Adipose tissue (tissue), 3 donors: ENCODE data around the gene THADA. TPM values are rescaled to one million over a fixed set of nuclear protein-coding genes. Genes with fewer than 3 reads are reported as not detected.

Source experiments
- H3K27ac ChIP-seq: one replicate; pipeline ENCODE4 v1.5.1; 2013; ENCODE audit warnings: low read depth, low read length
- WGBS, 3 donors: extraction: QIAGEN DNeasy Blood & Tissue Kit; methylation state at CpG; one replicate each; pipeline ENCODE4 v1.1.7; 2013; 5-methylcytosine and 5-hydroxymethylcytosine counted together
- polyA plus RNA-seq, 3 donors: library from polyadenylated mRNA; stranded (reverse); fragments of 200-250 nt; gene quantifications; one replicate each; pipeline ENCODE4 v1.2.3, GENCODE V29; 2013
- donor health status: healthy with polysubstance abuse.
- donor health status: Bipolar disorder and iron deficiency.
- donor health status: healthy.

Gene THADA
- polyA plus RNA-seq, 3 donors, result 8.6 to 15.5 (median 9.3) TPM

DNA sequence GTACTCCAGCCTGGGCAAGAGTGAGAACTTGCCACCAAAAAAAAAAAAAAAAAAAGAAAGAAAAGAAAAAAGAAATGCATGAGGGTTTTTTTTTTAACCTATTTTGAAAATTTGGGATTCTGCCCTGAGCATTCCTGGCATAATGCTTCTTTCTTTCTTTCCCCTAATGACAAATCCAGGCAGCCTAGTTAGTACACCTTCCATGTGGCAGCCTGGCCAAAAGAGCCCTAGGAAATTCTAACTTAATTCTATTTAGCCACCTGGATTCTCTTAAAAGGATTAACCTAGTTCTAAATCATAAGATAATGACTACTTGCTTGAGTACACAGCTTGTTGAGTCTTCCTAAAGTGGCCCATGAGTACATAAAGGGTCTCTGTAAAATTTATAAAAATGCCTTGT, 160.1 kb downstream of the THADA start:
- no peak overlapping the region for H3K27ac ChIP-seq

DNA sequence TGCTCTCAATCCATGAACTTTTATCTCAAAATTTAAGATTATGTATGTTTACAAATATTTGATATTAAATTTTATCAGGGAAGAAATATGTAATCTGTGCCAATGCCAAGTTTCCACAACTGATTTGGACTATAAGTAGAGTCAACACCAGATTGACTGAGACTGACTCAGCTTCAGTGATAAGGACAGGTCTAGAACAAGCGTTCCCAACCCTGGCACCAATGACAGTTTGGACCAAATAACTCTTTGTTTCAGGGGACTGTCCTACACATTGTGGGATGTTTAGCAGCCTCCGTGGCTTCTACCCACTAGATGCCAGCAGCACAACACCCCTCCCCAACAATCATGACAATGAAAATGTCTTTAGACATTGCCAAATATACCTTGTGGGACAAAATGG, 165.3 kb downstream of the THADA start:
- 38 to 84% (median 82%) methylated on average over 2 of the region's 2 CpGs for WGBS, 3 donors

DNA sequence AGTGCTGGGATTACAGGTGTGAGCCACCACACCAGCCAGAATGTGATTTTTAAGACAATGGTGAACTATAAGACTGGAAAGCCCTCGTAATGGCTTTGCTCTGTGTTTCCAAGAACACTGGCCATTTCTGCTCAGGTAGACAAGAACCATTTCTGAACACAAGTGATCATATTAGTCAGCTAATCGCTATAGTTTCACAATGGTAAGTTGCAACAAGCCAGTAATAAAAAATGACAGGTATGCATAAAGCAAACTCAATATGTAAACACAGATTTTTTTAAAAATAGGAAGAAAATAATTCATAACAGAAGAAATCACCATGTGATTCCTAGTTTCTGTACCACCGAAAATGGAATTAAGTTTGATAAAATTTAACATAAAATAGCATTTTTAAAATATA, 166.5 kb downstream of the THADA start:
- WGBS, 3 donors, result 93 to 95% (median 94%) methylated on average over 3 of the region's 3 CpGs
- no peak overlapping the region for H3K27ac ChIP-seq

More for the DNA sequence above, 165.3 kb downstream of the THADA start:
- H3K27ac ChIP-seq, result no peak overlapping the region

DNA sequence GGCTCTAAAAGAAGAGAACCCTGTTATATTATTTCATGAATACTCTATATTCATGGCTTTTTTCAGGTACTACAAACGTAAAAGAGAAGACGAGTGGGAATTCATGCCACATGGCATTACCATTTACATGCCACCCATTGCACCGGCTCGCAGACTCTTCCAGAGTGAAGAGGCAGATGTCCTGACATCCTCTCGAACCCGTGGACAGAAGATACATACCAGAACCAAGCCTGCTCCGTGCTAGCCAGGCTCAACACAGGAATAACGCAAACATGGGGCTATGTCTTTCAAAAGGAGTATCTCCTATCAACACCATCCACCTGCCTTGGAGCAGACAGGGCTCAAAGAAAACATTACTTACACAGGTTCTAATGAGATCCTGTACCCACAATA, 168.8 kb downstream of the THADA start:
- H3K27ac ChIP-seq, result no peak overlapping the region
- 90 to 95% (median 95%) methylated on average over 8 of the region's 8 CpGs for WGBS, 3 donors

DNA sequence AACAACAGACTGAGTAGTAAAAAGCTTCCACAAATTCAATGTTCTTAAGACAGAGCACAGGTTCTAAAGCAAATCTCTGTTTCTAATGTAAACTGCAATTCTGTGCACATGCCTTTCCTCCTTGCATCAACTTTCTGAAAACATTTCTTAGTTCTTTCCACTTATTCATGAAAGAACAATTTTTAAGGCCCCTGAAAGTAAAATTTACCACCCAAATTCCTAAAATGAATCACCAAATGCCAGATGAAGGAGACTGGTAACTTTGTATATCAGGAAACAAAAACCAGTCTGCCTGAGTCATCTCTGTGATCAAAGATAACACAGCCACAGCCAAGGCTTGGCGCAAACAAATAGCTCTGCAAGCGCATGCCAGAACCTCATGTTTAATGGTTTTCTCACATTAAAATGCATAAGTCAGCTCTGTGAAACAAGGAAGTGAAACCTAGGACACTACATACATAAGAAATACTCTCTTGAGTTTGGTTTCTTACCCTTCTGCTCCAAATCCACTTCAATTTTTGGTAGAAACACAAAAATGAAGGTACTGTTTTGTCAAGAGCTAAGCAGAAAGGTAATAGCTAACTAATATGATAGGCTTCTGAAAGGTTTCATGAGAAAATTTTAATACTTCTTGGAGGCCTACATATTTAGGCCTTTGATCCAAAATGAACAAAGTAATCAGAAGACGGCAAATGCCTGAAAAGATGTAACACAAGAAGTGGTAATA, 169.4 kb downstream of the THADA start:
- H3K27ac ChIP-seq, result no peak overlapping the region
- WGBS, 3 donors, result 53 to 63% (median 57%) methylated on average over 3 of the region's 3 CpGs

DNA sequence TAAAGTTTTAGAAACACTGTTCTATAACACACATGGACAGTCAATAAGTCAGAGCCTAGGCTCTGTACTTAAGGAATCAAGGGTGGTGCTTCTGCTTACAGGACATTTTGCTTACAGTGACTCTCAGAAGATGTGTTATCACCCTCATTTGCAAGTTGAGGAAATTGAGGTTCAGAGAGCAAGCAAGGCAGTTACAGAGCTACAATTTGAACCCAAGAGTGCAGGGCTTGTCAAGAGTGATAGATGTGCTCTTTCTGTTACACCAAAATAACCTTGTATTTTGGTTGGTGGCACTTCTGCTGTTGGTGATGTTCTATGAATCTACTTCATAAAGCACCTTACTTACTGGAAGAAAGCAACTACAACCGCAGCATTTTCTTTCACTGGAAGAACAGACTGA, 170.2 kb downstream of the THADA start:
- WGBS, 3 donors, result 82 to 97% (median 89%) methylated on average over 1 of the region's 1 CpG
- H3K27ac ChIP-seq, result no peak overlapping the region

DNA sequence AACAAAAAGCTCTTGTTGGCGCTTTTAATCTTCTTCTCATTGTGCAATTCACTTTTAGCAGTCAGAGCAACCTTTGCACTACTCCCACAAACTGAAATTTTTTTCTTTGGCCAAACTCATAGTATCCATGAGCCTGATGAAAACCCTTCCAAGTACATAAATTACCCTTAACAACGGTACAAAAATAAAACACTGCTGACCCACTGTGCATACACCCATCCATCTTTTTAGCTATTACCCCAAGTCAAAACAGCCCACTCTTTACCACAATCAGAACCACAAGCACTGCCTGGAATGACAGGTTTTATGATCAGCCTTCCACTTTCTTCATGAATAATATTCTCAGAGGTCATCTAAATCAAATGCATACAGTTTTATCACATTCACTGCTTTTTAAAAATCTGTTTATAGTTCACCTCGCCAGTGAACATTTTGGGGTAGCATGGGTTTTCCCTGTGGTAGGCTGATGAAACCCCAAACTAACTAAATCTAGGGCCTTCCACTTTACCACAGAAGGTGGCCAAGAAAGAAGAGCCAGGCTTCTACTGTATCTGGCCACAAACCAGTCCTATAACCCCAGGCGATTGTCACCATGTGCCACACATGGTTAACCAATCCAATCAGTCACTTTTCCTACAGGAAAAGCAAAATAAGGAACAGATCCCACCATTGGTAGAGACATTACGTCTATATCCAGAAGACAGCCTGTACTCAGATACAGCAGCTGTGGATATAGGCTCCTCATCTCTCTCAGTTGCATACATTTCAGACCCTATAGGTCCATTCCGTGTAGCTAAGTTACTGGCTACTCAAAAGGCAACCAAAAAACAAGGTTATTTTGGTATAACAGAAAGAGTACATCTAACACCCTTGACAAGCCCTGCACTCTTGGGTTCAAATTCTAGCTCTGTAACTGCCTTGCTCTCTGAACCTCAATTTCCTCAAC, 171.3 kb downstream of the THADA start:
- no peak overlapping the region for H3K27ac ChIP-seq
- 60 to 80% (median 61%) methylated on average over 6 of the region's 6 CpGs for WGBS, 3 donors

DNA sequence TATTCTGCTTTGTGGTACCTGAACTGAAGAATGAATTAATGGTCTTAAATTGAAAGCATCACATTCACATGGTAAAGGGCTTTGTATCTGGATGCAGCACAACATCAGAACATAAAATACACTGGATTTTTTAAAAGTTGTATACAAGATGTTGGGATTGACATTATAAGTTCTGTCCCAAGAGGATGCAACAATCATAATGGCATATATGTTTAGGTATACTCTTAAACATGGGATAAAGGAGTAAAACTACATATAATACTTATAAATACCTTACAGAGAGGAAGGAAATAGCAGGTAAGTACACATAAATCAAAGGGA, 171.9 kb downstream of the THADA start:
- no peak overlapping the region for H3K27ac ChIP-seq

DNA sequence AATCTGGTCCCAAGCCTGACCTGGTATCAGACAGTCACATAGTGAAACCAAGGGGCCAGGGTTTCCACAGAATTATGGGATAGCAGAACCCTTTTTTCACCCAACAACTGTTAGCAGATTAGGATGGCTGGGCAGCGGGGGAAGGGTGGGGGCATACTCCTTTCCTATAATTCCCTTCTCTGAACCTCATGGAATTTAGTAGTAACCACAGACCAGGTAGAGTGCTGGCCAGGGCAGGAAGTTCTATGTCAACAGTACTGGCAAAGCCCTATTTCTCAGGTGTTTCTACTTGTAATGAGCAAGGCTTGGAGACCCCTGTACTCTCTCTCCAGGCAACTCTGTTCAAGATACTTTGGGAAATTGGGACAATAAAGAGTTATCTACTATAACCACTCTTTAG, 174.6 kb downstream of the THADA start:
- no peak overlapping the region for H3K27ac ChIP-seq

DNA sequence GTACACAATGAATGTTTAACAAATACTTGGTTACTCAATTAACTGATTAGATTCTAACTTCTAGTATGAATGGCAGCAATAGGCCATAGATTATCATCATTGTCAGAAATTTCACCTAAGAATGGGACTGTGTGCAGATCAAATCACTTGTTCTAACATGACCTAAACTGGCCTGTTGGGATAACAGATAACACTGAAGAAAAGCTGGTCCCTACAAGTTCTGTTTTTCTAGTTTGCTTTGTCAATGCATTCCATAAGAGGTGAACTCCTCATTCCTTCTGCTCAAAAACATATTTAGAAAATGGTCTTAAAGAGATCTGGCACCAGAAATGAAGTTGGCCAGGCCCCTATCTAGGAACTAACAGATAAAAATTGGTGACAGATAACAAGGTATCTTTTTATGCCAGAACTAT, 175.4 kb downstream of the THADA start:
- H3K27ac ChIP-seq, result no peak overlapping the region

More for the DNA sequence above, 174.6 kb downstream of the THADA start:
- WGBS, 3 donors, result 100% methylated on average over 1 of the region's 1 CpG

DNA sequence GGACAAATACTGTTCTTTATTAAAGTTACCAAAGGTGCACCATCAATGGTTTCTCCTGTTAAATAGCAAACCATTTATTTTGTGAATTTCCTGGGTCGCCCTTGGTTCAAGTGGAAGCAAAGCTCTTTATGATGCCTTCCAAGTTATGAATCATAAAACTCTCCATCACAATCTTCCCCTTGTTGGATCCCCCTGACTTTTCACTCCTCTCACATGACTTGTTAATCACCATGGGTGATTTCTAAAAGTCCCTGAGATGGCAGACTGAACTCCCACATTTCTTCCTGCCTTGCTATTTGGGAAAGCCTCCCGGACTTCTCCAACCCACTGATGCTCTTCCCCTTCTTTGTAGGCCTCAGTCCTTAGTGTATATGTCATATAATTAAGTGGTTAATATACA, 176.0 kb downstream of the THADA start:
- 69 to 90% (median 81%) methylated on average over 2 of the region's 2 CpGs for WGBS, 3 donors
- no peak overlapping the region for H3K27ac ChIP-seq

DNA sequence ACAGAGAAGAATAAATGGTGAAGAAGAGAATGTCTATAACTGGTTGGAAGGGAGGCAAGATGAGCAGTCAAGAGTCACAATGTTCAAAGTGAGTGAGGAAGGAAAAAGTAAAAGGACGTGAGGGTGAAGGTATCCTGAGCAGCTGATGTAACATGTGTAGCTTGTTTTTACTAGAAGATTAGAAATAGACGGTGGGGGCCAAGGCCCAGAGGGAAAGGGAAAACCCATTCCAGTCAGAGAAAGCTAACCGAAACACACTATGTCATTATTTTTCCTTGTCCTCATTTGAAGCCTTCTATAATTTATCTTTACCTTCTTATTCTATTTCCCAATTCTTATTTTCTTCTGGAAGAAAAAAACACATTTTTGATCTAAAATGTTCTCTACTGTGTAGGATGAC, 176.6 kb downstream of the THADA start:
- no peak overlapping the region for H3K27ac ChIP-seq
- 69 to 92% (median 79%) methylated on average over 3 of the region's 3 CpGs for WGBS, 3 donors

DNA sequence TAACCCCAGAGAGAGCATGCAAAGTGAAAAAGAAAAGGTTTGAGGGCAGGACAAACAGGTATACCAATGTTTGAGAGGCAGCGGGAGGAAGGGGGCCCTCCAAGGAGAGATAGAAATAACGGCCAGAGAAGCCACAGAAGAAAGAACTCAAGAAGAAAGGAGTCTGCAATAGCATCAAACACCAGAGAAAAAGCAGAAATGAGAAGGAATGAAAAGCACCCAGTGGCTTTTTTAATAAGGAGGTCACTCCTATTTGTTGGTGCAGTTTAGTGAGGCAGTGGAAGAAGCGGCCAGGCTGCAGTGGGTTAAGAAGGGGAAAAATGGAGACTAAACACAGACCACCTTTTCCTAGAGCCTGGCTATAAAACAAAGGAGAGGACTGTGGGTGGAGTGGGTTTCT, 177.2 kb downstream of the THADA start:
- H3K27ac ChIP-seq, result no peak overlapping the region
- 75 to 98% (median 83%) methylated on average over 3 of the region's 3 CpGs for WGBS, 3 donors

DNA sequence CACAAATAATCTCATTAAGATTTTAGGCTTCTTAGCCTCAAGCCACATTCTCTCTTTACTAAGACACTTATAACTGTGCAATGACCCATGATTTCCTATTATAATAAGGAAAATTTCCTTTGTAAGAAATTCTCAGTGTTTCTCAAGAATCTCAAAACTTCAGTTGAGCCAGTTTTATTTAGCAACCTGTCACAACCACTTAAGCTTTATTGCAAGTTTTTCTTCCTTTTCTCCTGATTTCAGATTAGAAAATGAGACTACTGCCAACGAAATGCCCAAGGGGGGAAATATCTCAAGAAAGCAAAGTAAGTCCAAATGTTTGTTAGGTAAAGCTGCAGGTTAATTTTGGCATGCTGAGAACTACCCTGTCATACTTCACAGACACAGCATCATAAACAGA, 178.5 kb downstream of the THADA start:
- no peak overlapping the region for H3K27ac ChIP-seq
- WGBS, 3 donors, result 35 to 86% (median 48%) methylated on average over 1 of the region's 1 CpG

DNA sequence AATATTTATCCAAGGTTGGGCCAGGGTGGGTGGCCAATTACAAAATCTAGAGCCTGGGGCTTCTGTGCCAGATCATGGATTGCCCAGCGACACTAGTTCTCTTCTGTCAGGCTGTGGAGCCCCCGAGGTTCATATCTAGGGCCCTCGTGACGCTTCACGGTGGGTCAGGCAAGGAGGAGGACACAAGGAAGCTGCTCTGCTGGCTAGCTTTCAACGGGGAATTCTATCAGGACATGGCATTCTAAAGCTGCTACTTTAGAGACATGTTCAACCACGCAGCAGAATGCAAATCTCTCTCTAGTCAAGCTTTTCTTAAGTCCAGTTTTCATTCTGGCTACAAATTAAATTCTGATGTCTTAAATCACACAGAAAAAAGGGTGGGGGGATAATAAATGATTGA, 180.2 kb downstream of the THADA start:
- 76 to 84% (median 77%) methylated on average over 7 of the region's 7 CpGs for WGBS, 3 donors
- H3K27ac ChIP-seq, result no peak overlapping the region

DNA sequence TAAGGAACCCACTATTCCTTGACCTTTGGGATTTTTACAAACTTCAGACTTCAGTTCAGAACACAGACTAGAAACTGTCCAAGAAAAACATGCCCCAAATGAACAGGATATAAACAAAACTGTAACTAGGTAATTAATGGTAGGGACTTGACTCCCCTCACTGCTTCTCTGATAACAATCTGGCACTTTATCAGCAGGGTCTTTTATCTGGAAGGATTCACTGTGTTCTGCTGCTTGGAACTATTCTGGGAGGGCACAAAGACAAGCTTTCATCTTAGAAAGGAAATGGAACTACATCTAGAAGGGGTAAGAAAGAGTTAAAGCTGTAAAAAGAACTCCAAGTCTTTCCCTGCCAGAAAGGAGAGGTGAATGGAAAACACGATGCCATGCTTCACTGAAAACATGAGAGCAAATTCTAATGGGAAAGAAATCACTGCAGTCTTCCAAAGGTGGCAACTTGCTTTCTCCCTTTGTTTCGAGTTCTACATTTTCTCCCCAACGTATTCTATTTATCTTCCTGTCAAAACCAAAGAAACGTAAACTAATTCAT, 181.2 kb downstream of the THADA start:
- H3K27ac ChIP-seq, result no peak overlapping the region
- 73 to 80% (median 77%) methylated on average over 4 of the region's 4 CpGs for WGBS, 3 donors

DNA sequence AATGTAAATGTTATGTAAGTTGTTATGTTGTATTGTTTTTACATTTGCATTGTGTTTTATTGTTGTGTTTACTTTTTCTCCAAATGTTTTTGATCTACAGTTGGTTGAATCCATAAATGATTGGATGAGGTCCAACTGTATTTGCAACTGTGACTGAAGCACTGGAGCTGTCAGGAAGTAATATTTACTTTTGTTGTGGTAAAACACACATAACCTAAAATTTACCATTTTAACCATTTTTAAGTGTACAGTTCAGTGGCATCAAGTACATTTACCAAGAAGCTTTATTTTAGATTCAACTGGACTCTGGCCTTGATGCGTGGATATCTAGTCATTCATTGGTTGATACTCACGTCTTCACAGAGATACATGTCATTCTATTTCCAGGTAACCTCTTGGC, 181.8 kb downstream of the THADA start:
- 91 to 96% (median 96%) methylated on average over 2 of the region's 2 CpGs for WGBS, 3 donors
- no peak overlapping the region for H3K27ac ChIP-seq

DNA sequence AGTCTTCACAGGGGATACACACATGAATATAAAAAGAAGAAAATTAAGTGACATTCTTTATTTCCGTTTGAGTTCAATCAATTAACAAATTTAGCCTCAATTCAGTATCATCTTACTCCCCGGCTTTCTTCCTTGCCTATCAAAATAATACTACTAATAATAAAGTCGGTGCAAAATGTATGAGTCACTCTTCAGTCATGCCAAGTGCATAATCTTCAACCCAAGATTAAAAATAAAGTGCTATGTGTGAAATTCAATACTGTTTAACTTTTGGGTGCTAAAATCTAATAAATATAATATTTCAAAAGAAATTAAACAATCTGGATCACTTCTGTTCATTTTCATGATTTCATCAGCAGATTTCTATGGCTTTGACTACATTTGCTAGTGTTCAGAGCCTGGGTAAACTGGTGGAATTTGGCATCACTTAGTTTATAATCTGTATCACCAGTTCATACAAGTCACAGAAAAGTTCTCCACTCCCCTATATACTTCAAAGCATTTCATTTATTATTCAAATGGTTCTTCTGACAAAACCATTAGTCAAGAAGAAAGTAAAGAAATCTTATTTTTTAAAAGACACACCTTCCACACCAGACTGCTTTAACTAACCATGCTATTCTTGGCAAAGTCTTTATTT, 183.6 kb downstream of the THADA start:
- 40 to 53% (median 48%) methylated on average over 3 of the region's 3 CpGs for WGBS, 3 donors
- H3K27ac ChIP-seq, result no peak overlapping the region

DNA sequence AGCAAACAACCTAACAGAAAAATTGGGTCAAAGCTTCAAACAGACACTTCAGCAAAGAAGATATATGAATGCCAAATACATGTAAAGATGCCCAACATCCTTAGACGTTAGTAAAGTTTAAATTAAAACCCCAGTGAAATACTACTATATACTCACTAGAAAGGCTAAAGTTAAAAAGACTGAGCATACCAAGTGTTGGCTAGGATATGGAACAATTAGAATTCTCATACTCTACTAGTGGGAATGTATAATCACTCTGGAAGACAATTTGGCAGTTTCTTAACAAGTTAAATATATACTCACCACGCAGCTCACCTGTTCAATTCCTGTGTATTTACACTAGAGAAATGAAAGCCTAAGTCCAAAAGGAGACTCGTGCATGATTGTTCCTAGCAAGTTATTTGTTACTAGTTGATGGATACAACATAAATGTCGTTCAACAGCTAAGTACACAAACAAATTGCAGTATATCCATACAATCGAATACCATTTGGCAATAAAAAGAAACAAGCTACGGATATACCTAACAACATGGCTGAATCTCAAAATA, 185.7 kb downstream of the THADA start:
- H3K27ac ChIP-seq, result no peak overlapping the region
- WGBS, 3 donors, result 95 to 97% (median 95%) methylated on average over 6 of the region's 6 CpGs
